HG03558 (cell line): ENCODE data around the gene PNISR.

Experiments used
- ATAC-seq: cut with Tn5 transposase; IDR thresholded peaks from one replicate; pipeline ENCODE4 v1.9.1; 2021; ENCODE audit warnings: moderate number of reproducible peaks; ENCODE audit not compliant: unreplicated experiment; ENCODE audit errors: extremely low read depth

Gene PNISR

GRCh38 chr6:99412065-99412464, 13.0 kb downstream of the PNISR start:
- no peak for ATAC-seq

GRCh38 chr6:99409672-99410071, 15.4 kb downstream of the PNISR start:
- no peak for ATAC-seq

GRCh38 chr6:99407076-99407475, 18.0 kb downstream of the PNISR start:
- ATAC-seq: no peak

DNA sequence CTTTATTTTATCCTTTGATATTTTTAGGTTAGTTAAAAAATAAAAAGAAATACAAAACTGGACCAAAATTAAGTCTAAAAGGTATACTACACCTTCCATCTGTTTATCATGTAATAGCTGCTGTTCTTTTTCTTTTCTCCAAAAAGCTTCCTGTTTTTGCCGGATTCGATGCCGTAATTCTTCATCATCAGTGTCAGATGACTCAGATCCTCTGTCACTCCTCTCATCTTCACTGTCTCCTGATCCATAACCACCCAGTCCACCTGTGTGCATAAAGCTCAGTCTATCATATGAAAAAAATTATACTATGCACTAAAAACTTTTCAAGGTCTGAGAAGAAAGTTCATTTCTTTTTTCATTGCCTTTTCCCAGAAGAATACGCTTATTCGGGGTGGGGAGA, 22.7 kb downstream of the PNISR start:
- ATAC-seq: no peak

GRCh38 chr6:99397287-99397686, 27.8 kb downstream of the PNISR start:
- no peak for ATAC-seq

- peak; percentile 54 for ATAC-seq
These were observed 31.2 kb downstream of the PNISR start, which contains the start of gene COQ3 for GRCh38 chr6:99393698-99394531. TSS of gene COQ3 (minus strand) at chr6:99394195. CDS start at chr6:99394179, 16 bp downstream.

GRCh38 chr6:99393366-99393697, 31.8 kb downstream of the PNISR start:
- ATAC-seq: peak; percentile 6

- no peak for ATAC-seq
These were observed 34.2 kb downstream of the PNISR start for GRCh38 chr6:99390896-99391295.

DNA sequence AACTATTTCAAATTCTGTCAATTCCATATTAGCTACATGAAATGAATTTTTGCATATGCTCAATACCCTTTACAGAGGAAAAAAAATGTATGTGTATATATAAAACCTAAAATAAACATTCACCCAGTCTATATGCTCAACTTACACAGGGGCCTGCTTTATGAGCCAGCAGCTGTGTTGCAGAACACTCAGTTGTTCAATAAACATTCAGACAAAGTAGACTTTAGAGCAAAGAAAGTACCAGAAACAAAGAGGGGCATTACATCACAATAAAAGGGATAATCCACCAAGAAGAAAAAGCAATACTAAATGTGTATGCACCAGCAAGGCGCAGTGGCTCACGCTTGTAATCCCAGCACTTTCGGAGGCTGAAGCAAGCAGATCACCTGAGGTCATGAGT, 40.6 kb downstream of the PNISR start:
- no peak for ATAC-seq

DNA sequence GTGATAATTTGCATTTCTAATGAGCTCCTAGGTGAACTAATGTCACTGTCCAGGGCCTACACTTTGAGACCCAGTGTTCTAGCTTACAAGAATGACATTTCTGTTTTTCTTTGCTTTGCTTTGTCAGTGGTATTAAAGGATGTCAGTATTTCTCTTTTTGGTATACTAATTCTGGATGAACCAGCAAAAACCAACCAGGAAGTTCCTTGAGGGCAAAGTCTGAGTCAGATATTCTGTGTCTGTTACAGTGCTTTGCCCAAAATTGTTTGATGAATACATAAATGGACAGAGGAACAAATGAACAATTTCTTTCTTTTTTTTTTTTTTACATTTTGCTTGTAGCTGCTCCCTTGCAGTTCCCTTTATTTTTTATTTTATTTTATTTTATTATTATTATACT, 46.5 kb downstream of the PNISR start:
- ATAC-seq: no peak

GRCh38 chr6:99369533-99369932, 55.6 kb downstream of the PNISR start:
- ATAC-seq: no peak

GRCh38 chr6:99366852-99367251, 58.3 kb downstream of the PNISR start:
- no peak for ATAC-seq

DNA sequence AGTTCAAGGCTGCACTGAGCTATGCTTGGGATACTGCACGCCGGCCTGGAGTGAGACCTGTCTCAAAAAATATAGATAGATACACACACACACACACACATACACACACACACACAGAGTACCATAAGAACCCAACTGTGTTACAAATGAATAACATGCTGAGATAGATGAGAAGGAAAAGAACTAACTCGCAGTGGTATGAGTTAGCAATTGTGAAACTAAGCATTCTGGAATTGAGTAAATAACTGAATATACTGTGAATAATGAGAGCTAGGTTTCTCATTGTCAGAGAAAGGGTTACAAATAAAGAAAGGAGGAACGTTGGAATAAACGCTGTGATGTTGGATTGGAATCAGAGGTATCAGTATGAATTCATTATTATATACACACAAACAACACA, 61.1 kb downstream of the PNISR start:
- ATAC-seq: peak; percentile 94

GRCh38 chr6:99362678-99363268, 62.3 kb downstream of the PNISR start:
- no peak for ATAC-seq

DNA sequence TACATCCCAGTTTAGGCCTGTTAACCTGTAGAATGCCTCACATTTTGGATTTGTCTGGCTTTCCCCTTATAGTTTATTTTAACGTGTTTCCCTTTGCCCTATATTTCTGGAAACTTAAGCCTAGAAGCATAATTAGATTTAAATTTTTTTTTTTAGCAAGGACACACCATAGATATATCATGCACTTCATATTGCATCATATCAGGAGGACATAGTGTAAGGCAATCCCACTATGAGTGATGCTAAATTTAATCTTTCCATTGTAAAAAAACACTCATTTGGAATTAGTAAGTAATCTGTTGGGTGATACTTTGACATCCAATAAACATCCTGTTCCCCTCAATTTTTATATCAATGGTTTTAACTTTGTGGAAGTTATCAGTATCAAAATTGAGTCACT, 65.3 kb downstream of the PNISR start:
- ATAC-seq: no peak

GRCh38 chr6:99356641-99357040, 68.5 kb downstream of the PNISR start:
- ATAC-seq: no peak

DNA sequence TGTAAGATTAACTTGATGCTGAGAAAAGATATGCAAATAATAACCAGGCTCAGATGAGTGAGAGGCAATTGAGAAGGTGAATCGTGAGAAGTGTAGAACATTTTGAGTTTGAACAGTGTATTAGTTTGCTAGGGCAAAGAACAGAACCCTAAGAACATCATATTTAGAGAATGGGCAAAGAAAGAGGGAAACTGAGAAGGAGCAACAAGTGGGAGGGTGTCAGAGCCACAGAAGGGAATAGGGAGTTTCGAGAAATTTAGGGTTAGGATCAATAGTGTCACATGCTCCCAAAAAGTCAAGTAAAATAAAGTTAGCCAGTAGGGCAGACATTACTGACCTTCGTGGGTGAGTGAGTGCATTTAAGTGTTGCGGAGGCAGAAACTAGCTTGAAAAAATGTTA, 70.1 kb downstream of the PNISR start:
- no peak for ATAC-seq

DNA sequence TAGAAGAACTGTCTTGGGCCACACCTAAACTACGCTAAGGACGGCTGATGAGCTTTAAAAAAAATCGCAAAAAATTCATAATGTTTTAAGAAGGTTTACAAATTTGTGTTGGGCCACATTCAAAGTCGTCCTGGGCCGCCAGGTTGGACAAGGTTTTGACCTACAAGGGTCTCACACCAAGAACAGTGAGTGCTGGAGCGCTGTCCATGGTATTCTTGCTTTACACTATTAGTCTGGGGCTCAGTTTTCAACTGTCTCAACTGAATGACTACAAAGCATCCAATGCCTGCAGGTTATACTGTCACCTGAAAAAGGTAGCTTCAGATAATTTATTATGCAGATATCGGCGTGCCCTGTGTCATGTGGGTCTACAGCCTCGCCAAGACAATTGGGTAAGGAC, 72.0 kb downstream of the PNISR start:
- ATAC-seq: no peak

- no peak for ATAC-seq
These were observed 74.5 kb downstream of the PNISR start for GRCh38 chr6:99350573-99350972.

GRCh38 chr6:99349171-99350141, 75.7 kb downstream of the PNISR start, which contains the start of gene FAXC:
TSS of gene FAXC (minus strand) at chr6:99349674. CDS start at chr6:99349372, 302 bp downstream.
- no peak for ATAC-seq
